ENCODE data around the gene PELI2. TPM values are rescaled to one million over a fixed set of nuclear protein-coding genes. Genes with fewer than 3 reads are reported as not detected.

Gene PELI2
- total RNA-seq, 1 donor from 2014 or later = 33.7 TPM

- H3K4me3 Mint-ChIP-seq = no peak overlapping the region
- no peaks in the 10 kb centered on the region for H3K27me3 Mint-ChIP-seq
- H3K4me1 Mint-ChIP-seq (ENCODE audit: unreplicated experiment) = no peaks in the 10 kb centered on the region
- H3K36me3 Mint-ChIP-seq = no peaks in the 10 kb centered on the region
- H3K27ac Mint-ChIP-seq = no peak overlapping the region
- TF ChIP-seq, protein P1, sequence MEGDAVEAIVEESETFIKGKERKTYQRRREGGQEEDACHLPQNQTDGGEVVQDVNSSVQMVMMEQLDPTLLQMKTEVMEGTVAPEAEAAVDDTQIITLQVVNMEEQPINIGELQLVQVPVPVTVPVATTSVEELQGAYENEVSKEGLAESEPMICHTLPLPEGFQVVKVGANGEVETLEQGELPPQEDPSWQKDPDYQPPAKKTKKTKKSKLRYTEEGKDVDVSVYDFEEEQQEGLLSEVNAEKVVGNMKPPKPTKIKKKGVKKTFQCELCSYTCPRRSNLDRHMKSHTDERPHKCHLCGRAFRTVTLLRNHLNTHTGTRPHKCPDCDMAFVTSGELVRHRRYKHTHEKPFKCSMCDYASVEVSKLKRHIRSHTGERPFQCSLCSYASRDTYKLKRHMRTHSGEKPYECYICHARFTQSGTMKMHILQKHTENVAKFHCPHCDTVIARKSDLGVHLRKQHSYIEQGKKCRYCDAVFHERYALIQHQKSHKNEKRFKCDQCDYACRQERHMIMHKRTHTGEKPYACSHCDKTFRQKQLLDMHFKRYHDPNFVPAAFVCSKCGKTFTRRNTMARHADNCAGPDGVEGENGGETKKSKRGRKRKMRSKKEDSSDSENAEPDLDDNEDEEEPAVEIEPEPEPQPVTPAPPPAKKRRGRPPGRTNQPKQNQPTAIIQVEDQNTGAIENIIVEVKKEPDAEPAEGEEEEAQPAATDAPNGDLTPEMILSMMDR (conservative IDR thresholded peaks at IDR 0.05) = no peak
- no peaks in the 10 kb centered on the region for H3K9me3 Mint-ChIP-seq
- no peak for DNase-seq (ENCODE audit: extremely low spot score, unreplicated experiment)
Observed at GRCh38 chr14:56108057-56108456, 10.2 kb upstream of the PELI2 start.

GRCh38 chr14:56112781-56113180 lies 5.4 kb upstream of the PELI2 start:
- no peak overlapping the region for H3K4me3 Mint-ChIP-seq
- DNase-seq (ENCODE audit: extremely low spot score, unreplicated experiment) = no peak
- H3K27me3 Mint-ChIP-seq = peaks cover 1% of the 10 kb centered on the region
- H3K9me3 Mint-ChIP-seq = no peaks in the 10 kb centered on the region
- H3K27ac Mint-ChIP-seq = no peak overlapping the region
- TF ChIP-seq, protein P1 (conservative IDR thresholded peaks at IDR 0.05) = no peak
- peaks cover 10% of the 10 kb centered on the region for H3K4me1 Mint-ChIP-seq (ENCODE audit: unreplicated experiment)
- H3K36me3 Mint-ChIP-seq = no peaks in the 10 kb centered on the region

DNA sequence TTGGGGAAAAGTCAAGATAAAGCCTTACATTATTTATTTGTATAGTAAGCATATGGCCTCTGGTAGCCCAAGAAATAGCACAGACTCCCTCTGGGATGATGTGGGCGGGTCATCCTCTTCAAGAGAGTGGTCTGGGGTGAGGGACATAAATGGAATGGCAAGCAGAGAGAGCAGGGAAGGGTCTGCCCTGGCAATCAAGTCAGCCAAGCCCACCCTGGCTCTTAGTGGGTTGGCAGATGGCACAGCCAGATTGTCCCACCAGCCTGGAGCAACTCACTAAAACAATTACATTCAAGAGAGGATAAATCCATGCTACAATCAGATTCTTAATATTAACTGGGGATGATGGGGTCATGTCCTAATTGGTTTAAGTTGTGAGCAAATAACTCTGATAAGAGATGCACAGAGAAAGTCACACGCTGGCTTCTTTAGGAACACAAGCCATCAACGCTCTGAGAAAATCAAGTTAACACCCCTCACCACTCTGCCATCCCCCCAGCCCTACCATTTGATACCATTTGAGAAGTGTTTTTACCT lies 2.8 kb upstream of the PELI2 start:
- DNase-seq (ENCODE audit: extremely low spot score, unreplicated experiment) = no peak
- H3K27ac Mint-ChIP-seq = no peak overlapping the region
- H3K4me1 Mint-ChIP-seq (ENCODE audit: unreplicated experiment) = peaks cover 19% of the 10 kb centered on the region
- H3K27me3 Mint-ChIP-seq = peaks cover 11% of the 10 kb centered on the region
- TF ChIP-seq, protein P1 (conservative IDR thresholded peaks at IDR 0.05) = no peak
- H3K36me3 Mint-ChIP-seq = no peaks in the 10 kb centered on the region
- H3K4me3 Mint-ChIP-seq = no peak overlapping the region
- no peaks in the 10 kb centered on the region for H3K9me3 Mint-ChIP-seq

DNA sequence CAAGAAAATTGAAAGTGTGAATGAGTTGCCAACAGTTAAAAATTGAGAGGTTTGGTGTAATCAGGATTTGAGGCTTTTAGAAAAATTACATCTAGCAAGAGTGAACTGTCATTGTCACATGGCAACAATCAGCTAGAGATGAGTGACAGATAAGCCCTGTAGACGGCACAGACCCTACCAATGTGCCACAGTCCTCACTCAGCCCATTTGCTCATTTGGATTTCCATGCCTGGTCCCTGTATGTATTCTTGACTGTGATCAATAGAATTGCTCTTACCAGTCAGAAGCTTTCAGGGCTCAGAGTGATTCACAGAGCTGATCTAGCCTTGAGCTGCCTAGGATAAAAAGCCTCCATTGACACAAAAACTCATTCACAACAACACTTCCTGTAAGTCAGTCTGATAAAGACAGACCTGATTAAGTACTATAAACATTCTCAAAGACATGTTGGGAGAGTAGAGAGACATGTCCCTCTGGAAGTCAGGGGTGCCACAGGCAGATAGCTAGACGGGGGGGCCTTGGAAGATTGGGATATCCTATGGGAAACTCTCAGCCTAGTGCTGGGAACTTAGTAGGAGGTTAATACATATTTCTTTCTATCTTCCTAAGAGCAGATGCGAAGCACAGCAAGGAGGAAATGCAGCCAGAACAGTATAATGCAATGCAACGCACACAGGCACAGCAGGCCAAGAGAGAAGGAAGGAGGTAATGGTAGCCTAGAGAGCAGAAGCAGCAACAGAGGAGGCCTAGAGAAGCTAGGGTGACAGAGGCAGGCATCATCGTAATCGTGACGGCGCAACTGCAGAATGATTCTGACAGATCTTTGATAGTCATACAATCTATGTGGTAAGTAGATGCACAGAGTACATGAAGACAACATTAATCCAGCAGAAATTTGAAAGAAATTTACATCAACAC lies 2.0 kb upstream of the PELI2 start:
- TF ChIP-seq, protein P1 (conservative IDR thresholded peaks at IDR 0.05) = no peak
- Mint-ChIP-seq H3K9me3 (no peaks in the 10 kb centered on the region), H3K36me3 (no peaks in the 10 kb centered on the region), H3K4me1 (ENCODE audit: unreplicated experiment) (peaks cover 27% of the 10 kb centered on the region), H3K27me3 (peaks cover 18% of the 10 kb centered on the region), H3K27ac (peak overlapping the region; percentile 68), H3K4me3 (peak overlapping the region; percentile 72)
- no peak for DNase-seq (ENCODE audit: extremely low spot score, unreplicated experiment)

DNA sequence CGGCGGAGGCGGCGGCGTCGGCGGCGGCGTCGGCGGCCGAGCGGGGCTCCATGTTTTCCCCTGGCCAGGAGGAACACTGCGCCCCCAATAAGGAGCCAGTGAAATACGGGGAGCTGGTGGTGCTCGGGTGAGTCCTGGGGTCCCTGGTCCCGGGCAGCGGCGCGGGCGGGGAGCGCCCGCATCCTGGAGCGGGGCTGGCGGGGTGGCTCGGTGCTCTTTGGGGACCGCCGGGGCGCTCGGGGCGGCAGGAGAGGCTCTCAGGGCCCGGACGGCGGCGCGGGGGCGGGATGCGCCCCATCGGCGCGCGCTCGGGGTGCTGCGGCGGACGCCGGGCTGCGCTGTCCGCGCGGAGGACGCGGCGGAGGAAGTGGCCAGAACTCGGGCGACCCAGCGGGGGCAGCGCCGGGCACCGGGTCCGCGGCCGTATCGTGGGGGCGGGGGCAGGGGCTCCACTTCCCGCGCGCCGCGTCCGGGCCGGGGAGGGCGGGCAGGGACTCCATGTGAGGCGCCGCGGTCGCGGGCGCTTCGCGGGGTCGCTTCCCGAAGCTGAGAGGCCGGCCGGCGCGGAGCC lies 485 bp downstream of the PELI2 start:
- no peak overlapping the region for H3K27ac Mint-ChIP-seq
- H3K4me3 Mint-ChIP-seq = no peak overlapping the region
- H3K36me3 Mint-ChIP-seq = no peaks in the 10 kb centered on the region
- H3K27me3 Mint-ChIP-seq = peaks cover 22% of the 10 kb centered on the region
- H3K4me1 Mint-ChIP-seq (ENCODE audit: unreplicated experiment) = peaks cover 44% of the 10 kb centered on the region
- no peak for DNase-seq (ENCODE audit: extremely low spot score, unreplicated experiment)
- no peaks in the 10 kb centered on the region for H3K9me3 Mint-ChIP-seq
- TF ChIP-seq, protein P1 (conservative IDR thresholded peaks at IDR 0.05) = peak; percentile 23

Data from type B pancreatic cell (in vitro differentiated cells).